Body of pancreas (tissue), 4 donors: ENCODE data around the gene PMIS2.

Source experiments
- POLR2A ChIP-seq, 3 donors: fragments of 450-650 bp; IDR thresholded peaks; one replicate each; pipeline ENCODE4 v1.6.1; 2016; ENCODE audit warnings: antibody characterized with exemption in 3 of 3, mild to moderate bottlenecking in 2 of 3
- TF ChIP-seq, protein P1 (sequence below), 7 experiments: fragments of 450-650 bp in 4 of 7; fragments of 200-600 bp in 3 of 7; sonication (generic) in 3 of 7; IDR thresholded peaks; one replicate each; pipeline ENCODE4 v1.5.1; 2016 to 2019; ENCODE audit warnings: antibody characterized with exemption in 7 of 7

GRCh38 chr19:35559781-35560180 is 26.2 kb upstream of the PMIS2 start:
- TF ChIP-seq, protein P1, sequence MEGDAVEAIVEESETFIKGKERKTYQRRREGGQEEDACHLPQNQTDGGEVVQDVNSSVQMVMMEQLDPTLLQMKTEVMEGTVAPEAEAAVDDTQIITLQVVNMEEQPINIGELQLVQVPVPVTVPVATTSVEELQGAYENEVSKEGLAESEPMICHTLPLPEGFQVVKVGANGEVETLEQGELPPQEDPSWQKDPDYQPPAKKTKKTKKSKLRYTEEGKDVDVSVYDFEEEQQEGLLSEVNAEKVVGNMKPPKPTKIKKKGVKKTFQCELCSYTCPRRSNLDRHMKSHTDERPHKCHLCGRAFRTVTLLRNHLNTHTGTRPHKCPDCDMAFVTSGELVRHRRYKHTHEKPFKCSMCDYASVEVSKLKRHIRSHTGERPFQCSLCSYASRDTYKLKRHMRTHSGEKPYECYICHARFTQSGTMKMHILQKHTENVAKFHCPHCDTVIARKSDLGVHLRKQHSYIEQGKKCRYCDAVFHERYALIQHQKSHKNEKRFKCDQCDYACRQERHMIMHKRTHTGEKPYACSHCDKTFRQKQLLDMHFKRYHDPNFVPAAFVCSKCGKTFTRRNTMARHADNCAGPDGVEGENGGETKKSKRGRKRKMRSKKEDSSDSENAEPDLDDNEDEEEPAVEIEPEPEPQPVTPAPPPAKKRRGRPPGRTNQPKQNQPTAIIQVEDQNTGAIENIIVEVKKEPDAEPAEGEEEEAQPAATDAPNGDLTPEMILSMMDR (IDR thresholded peaks at IDR 0.05), result no peak
- no peak for TF ChIP-seq POLR2A (IDR thresholded peaks at IDR 0.05)
